Keratinocyte (primary cell): ENCODE results near the gene PPP2R5C. TPM values are rescaled to one million over a fixed set of nuclear protein-coding genes. Genes with fewer than 3 reads are reported as not detected.

Experiments used
- DNase-seq: peaks from one replicate; pipeline ENCODE4 v3.0.0-alpha.2; 2011; ENCODE audit warnings: low read depth, missing footprints, low spot score
- FAIRE-seq: peaks from 2 replicates; lab custom pipeline; 2011; peaks lifted over from hg19 to GRCh38; lab: Jason Lieb, UNC
- H2AFZ ChIP-seq: 2 replicates; pipeline ENCODE4 v1.6.0; 2012; ENCODE audit warnings: low read length, control low read depth, inconsistent platforms; ENCODE audit not compliant: control insufficient read depth
- H3K27ac ChIP-seq: 2 replicates; pipeline ENCODE4 v1.5.1; 2011; ENCODE audit warnings: low read length; ENCODE audit not compliant: control insufficient read depth, insufficient read depth
- H3K27me3 ChIP-seq: 3 replicates; pipeline ENCODE4 v1.6.0; 2011; ENCODE audit warnings: low read length; ENCODE audit not compliant: control insufficient read depth, insufficient read depth; ENCODE audit errors: extremely low read depth
- H3K36me3 ChIP-seq, 2 experiments: 2 replicates in 1 of 2; 3 replicates in 1 of 2; pipeline ENCODE4 v1.5.1; 2011; ENCODE audit warnings: low read length in 2 of 2, mild to moderate bottlenecking in 1 of 2; ENCODE audit not compliant: control insufficient read depth in 2 of 2, insufficient read depth in 2 of 2; ENCODE audit errors: extremely low read depth in 1 of 2
- H3K4me1 ChIP-seq: 3 replicates; pipeline ENCODE4 v1.5.1; 2011; ENCODE audit warnings: low read length; ENCODE audit not compliant: control insufficient read depth, insufficient read depth; ENCODE audit errors: extremely low read depth
- H3K4me2 ChIP-seq: 3 replicates; pipeline ENCODE4 v1.6.0; 2011; ENCODE audit warnings: low read depth, low read length; ENCODE audit not compliant: control insufficient read depth, insufficient read depth; ENCODE audit errors: extremely low read depth
- H3K4me3 ChIP-seq, 3 experiments: fragments of 200-600 bp in 1 of 3; sonication (generic) in 1 of 3; 2 replicates in 2 of 3; 3 replicates in 1 of 3; pipeline ENCODE4 v1.5.1; 2011 to 2016; ENCODE audit warnings: low read length in 3 of 3, mild to moderate bottlenecking in 3 of 3, control low read depth in 2 of 3, inconsistent platforms in 1 of 3, low read depth in 1 of 3, mixed read lengths in 1 of 3, mixed run types in 1 of 3, moderate library complexity in 1 of 3; ENCODE audit not compliant: control insufficient read depth in 2 of 3, insufficient read depth in 2 of 3; ENCODE audit errors: extremely low read depth in 1 of 3
- H3K79me2 ChIP-seq: 2 replicates; pipeline ENCODE4 v1.6.0; 2012; ENCODE audit warnings: low read length; ENCODE audit not compliant: control insufficient read depth, insufficient read depth
- H3K9ac ChIP-seq: 3 replicates; pipeline ENCODE4 v1.6.0; 2011; ENCODE audit warnings: low read length; ENCODE audit not compliant: control insufficient read depth, insufficient read depth; ENCODE audit errors: extremely low read depth
- H3K9me1 ChIP-seq: 3 replicates; pipeline ENCODE4 v1.6.0; 2011; ENCODE audit warnings: low read length; ENCODE audit not compliant: control insufficient read depth, insufficient read depth; ENCODE audit errors: extremely low read depth
- H3K9me3 ChIP-seq: 2 replicates; pipeline ENCODE4 v1.5.1; 2012; ENCODE audit warnings: low read depth, low read length; ENCODE audit not compliant: control insufficient read depth
- H4K20me1 ChIP-seq: 3 replicates; pipeline ENCODE4 v1.6.0; 2011; ENCODE audit warnings: low read length; ENCODE audit not compliant: control insufficient read depth, insufficient read depth; ENCODE audit errors: extremely low read depth
- EZH2 ChIP-seq: IDR thresholded peaks from one replicate; pipeline ENCODE4 v1.6.1; 2012; ENCODE audit warnings: inconsistent platforms, mild to moderate bottlenecking, low read length, moderate library complexity
- dilution Hi-C: fragments of 300-500 bp; cut with MboI; formaldehyde crosslinking; loops from one replicate; pipeline ENCODE4 v1.7.0; 2020; ENCODE audit warnings: low sequenced_read_pairs; ENCODE audit not compliant: extremely low pct_ligation_motif_present
- polyA plus RNA-seq, 5 experiments: library from polyadenylated mRNA; depleted of rRNA in 3 of 5; stranded (reverse) in 3 of 5; stranded (forward) in 1 of 5; unstranded in 1 of 5; fragments of >200 nt; gene quantifications; 1 replicate in 1 of 5; 2 replicates in 3 of 5; 3 replicates in 1 of 5; pipeline versions ENCODE4 v1.2.1 to v1.2.3, GENCODE V29; 2011 to 2012; ENCODE audit warnings: missing spikeins in 2 of 5, low read depth in 1 of 5, low replicate concordance in 1 of 5
- TF ChIP-seq, protein P1 (sequence below), 3 experiments: IDR thresholded peaks in 1 of 3; conservative IDR thresholded peaks in 1 of 3; optimal IDR thresholded peaks in 1 of 3; 2 replicates in 2 of 3; 3 replicates in 1 of 3; pipeline versions ENCODE3 to v1.5.1; 2011; ENCODE audit warnings: low read length in 3 of 3, mild to moderate bottlenecking in 3 of 3, moderate library complexity in 2 of 3, control low read depth in 1 of 3, inconsistent platforms in 1 of 3; ENCODE audit not compliant: insufficient read depth in 2 of 3; ENCODE audit errors: extremely low read depth in 1 of 3

PPP2R5C gene
- polyA plus RNA-seq, 1 donor (not counting 4 experiments of a cell fraction or from before 2014, with no cell fraction given): 105 TPM

DNA sequence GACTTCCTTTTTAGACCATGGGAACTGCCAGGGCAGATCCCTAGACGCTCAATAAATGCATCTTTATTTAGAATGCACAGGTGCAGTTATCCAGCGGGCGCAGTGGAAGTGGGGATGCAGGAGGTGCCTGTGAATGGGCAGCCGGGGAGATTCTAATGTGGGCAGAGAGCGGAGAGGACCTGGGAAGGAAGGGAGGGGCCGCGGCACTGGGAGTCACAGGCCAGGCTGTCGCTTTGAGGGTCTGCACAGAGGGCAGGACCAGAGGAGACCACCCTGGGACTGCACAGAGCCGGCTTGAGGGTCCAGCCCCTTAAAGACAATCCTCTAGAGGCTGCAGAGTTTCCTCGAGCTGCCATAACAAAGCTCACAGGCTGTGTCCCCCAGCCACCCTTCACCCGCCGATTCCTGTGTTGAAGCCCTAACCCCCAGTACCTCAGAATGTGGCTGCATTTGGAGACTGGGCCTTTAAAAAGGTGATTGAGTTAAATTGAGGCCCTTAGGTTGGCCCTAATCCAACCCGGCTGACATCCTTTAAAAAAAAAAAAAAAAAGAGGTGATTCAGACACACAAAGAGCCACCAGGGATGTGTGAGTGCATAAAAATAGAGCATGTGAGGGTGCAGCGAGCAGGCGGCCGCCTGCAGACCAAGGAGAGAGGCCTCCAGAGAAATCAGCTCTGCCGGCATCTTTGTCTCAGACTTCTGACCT is 44.4 kb upstream of the PPP2R5C start:
- dilution Hi-C loops: no loop called here
- Histone ChIP-seq H3K36me3 (no peaks in the 10 kb centered on the region), H3K9ac (no peak overlapping the region), H4K20me1 (no peaks in the 10 kb centered on the region), H3K27ac (no peak overlapping the region), H3K79me2 (no peaks in the 10 kb centered on the region), H3K4me3 (no peak overlapping the region), H3K27me3 (no peaks in the 10 kb centered on the region), H2AFZ (no peak overlapping the region), H3K9me1 (no peaks in the 10 kb centered on the region), H3K4me2 (no peak overlapping the region), H3K9me3 (peaks cover 3% of the 10 kb centered on the region), H3K4me1 (peaks cover 3% of the 10 kb centered on the region)
- no peak for DNase-seq
- FAIRE-seq: no peak
- TF ChIP-seq, protein P1, sequence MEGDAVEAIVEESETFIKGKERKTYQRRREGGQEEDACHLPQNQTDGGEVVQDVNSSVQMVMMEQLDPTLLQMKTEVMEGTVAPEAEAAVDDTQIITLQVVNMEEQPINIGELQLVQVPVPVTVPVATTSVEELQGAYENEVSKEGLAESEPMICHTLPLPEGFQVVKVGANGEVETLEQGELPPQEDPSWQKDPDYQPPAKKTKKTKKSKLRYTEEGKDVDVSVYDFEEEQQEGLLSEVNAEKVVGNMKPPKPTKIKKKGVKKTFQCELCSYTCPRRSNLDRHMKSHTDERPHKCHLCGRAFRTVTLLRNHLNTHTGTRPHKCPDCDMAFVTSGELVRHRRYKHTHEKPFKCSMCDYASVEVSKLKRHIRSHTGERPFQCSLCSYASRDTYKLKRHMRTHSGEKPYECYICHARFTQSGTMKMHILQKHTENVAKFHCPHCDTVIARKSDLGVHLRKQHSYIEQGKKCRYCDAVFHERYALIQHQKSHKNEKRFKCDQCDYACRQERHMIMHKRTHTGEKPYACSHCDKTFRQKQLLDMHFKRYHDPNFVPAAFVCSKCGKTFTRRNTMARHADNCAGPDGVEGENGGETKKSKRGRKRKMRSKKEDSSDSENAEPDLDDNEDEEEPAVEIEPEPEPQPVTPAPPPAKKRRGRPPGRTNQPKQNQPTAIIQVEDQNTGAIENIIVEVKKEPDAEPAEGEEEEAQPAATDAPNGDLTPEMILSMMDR (optimal IDR thresholded peaks at IDR 0.05 in 1 of 3, IDR thresholded peaks at IDR 0.05 in 1 of 3, conservative IDR thresholded peaks at IDR 0.05 in 1 of 3; ENCODE audit: extremely low read depth in 1 of 3, insufficient read depth in 2 of 3, low read length in 3 of 3): no peak
- no peak for TF ChIP-seq EZH2

DNA sequence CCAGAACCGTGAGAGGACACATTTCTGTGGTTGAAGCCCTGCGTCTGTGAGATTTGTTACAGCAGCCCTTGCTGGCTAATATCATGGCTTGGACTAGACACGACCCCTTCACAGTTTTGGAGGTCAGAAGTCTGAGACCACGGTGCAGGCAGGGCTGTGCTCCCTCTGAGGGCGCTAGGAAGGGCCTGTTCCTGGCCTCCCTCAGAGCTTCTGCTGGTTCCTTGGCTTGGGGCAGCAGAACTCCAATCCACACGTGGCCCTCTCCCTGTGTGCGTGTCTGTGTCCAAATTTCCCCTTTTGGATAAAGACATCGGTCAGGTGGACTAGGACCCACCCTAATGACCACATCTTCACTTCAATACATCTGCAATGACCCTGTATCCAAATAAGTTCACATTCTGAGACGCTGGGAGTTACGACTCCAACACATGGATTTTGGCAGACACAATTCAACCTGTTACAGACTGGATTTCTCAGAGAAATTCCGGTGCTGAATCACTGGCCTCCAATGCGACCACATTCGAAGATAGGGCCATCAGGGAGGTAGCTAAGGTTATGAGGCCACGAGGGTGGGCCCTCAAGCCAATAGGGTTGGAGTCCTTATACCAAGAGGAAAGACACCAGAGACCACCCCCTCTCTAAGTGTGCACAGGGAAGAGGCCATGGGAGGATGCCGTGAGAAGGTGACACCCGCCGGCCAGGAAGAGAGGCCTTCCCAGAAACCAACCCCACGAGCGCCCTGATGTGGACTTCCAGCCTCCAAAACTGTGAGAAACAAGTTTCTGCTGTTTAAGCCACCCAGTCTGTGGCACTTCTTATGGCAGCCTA is 43.6 kb upstream of the PPP2R5C start:
- FAIRE-seq (no peak), DNase-seq (no peak)
- H3K9ac ChIP-seq: no peak overlapping the region

More for the DNA sequence above, 43.6 kb upstream of the PPP2R5C start:
- Histone ChIP-seq H2AFZ (no peak overlapping the region), H3K79me2 (no peaks in the 10 kb centered on the region), H3K27ac (no peak overlapping the region), H3K4me2 (no peak overlapping the region), H3K4me1 (peaks cover 7% of the 10 kb centered on the region), H3K9me1 (no peaks in the 10 kb centered on the region), H4K20me1 (no peaks in the 10 kb centered on the region), H3K4me3 (no peak overlapping the region), H3K36me3 (no peaks in the 10 kb centered on the region), H3K27me3 (no peaks in the 10 kb centered on the region), H3K9me3 (peaks cover 3% of the 10 kb centered on the region)
- no peak for TF ChIP-seq EZH2
- TF ChIP-seq, protein P1 (optimal IDR thresholded peaks at IDR 0.05 in 1 of 3, IDR thresholded peaks at IDR 0.05 in 1 of 3, conservative IDR thresholded peaks at IDR 0.05 in 1 of 3; ENCODE audit: extremely low read depth in 1 of 3, insufficient read depth in 2 of 3, low read length in 3 of 3): no peak
- dilution Hi-C loops: no loop called here
